ENCODE data around the gene PIK3R4. TPM values are rescaled to one million over a fixed set of nuclear protein-coding genes. Genes with fewer than 3 reads are reported as not detected.

The PIK3R4 gene
- total RNA-seq, 1 experiment from 2014 or later, result 47.3 TPM

- H3K4me1 Mint-ChIP-seq (ENCODE audit: low read depth, unreplicated experiment), result no peaks in the 10 kb centered on the region
- H3K36me3 Mint-ChIP-seq (ENCODE audit: insufficient read depth, unreplicated experiment), result no peaks in the 10 kb centered on the region
- H3K4me3 Mint-ChIP-seq (ENCODE audit: low read depth, unreplicated experiment), result no peak overlapping the region
- no peaks in the 10 kb centered on the region for H3K27me3 Mint-ChIP-seq (ENCODE audit: unreplicated experiment)
- no peaks in the 10 kb centered on the region for H3K9me3 Mint-ChIP-seq (ENCODE audit: low read depth, unreplicated experiment)
- intact Hi-C loops (cut with micrococcal nuclease; ENCODE audit: unreplicated experiment), result no loop called here
- BruUV-seq (replicated peaks), result no TSS peak
- TF ChIP-seq CTCF (IDR thresholded peaks at IDR 0.05; ENCODE audit: unreplicated experiment), result no peak
- CTCF ChIA-PET, result no interaction called here
- DNase-seq, result no peak
- H3K27ac Mint-ChIP-seq (ENCODE audit: unreplicated experiment), result no peak overlapping the region
Observed at GRCh38 chr3:130648293-130648692, 98.3 kb downstream of the PIK3R4 start.

GRCh38 chr3:130645261-130645660 lies 101.4 kb downstream of the PIK3R4 start:
- no peaks in the 10 kb centered on the region for H3K9me3 Mint-ChIP-seq (ENCODE audit: low read depth, unreplicated experiment)
- H3K4me1 Mint-ChIP-seq (ENCODE audit: low read depth, unreplicated experiment), result no peaks in the 10 kb centered on the region

DNA sequence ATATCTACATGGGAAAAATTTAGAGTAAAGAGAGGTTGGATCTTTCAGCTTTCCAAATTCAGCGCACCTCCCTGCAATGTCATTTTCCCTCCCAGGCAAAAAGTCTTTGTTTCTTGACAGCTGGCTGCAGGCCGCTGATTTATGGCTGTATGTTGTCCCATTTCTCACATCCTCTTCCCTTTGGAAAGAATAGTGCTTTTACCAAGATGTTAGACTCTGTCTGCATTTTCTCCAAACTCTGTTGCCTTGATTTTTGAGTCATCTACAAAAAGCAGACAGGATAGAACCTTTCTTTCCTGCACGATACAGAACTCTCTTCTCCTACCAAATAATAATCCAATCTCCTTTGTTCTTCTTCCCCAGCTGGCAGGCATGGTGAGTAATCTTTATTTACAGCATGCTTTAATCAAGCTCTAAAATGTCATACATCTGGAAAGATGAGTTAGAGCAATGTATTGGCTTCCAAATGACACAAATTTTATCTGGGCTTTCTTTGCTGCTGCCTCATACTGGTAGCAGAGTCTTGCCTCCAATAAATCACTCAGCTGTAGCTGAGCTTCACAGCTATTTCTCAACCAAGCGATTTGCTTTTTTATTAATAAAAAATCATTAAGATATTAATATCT lies 101.9 kb downstream of the PIK3R4 start:
- intact Hi-C loops (cut with micrococcal nuclease; ENCODE audit: unreplicated experiment), result no loop called here
- DNase-seq, result no peak

More at GRCh38 chr3:130645261-130645660, 101.4 kb downstream of the PIK3R4 start:
- CTCF ChIA-PET, result no interaction called here
- Mint-ChIP-seq H3K27ac (ENCODE audit: unreplicated experiment) (no peak overlapping the region), H3K27me3 (ENCODE audit: unreplicated experiment) (no peaks in the 10 kb centered on the region), H3K36me3 (ENCODE audit: insufficient read depth, unreplicated experiment) (no peaks in the 10 kb centered on the region), H3K4me3 (ENCODE audit: low read depth, unreplicated experiment) (no peak overlapping the region)
- intact Hi-C loops (cut with micrococcal nuclease; ENCODE audit: unreplicated experiment), result no loop called here
- TF ChIP-seq CTCF (IDR thresholded peaks at IDR 0.05; ENCODE audit: unreplicated experiment), result no peak
- no peak for DNase-seq
- BruUV-seq (replicated peaks), result no TSS peak

DNA sequence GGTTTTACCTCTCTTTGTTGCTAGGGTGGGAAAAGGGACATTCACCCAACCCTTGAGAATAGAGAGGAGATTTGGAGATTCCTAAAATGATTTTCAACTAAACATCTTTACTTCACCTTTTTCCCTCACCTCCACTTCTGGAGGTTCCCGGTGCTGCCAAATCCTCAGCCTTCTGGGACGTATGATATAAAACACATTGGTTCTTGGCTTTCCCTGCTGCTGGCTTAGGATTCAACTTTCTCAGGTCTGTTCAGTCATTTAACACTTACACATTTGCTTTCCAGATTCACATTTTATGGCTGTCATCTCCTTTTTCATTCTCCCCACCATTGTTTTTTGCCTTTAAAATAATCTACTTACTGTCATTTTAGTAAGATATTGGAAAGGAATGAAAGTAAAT lies 106.6 kb downstream of the PIK3R4 start:
- H3K4me1 Mint-ChIP-seq (ENCODE audit: low read depth, unreplicated experiment), result no peaks in the 10 kb centered on the region
- no TSS peak for BruUV-seq (replicated peaks)
- intact Hi-C loops (cut with micrococcal nuclease; ENCODE audit: unreplicated experiment), result no loop called here
- no peak for TF ChIP-seq CTCF (IDR thresholded peaks at IDR 0.05; ENCODE audit: unreplicated experiment)
- no peak for DNase-seq
- H3K4me3 Mint-ChIP-seq (ENCODE audit: low read depth, unreplicated experiment), result no peak overlapping the region
- H3K27me3 Mint-ChIP-seq (ENCODE audit: unreplicated experiment), result peaks cover 20% of the 10 kb centered on the region
- CTCF ChIA-PET, result interaction anchor here (0.7 kb wide), 1 partner anchor 476 kb away, joined by 3 read pairs; no protein-coding TSS in a partner anchor
- H3K9me3 Mint-ChIP-seq (ENCODE audit: low read depth, unreplicated experiment), result no peaks in the 10 kb centered on the region
- H3K36me3 Mint-ChIP-seq (ENCODE audit: insufficient read depth, unreplicated experiment), result no peaks in the 10 kb centered on the region
- no peak overlapping the region for H3K27ac Mint-ChIP-seq (ENCODE audit: unreplicated experiment)

More for the DNA sequence above, 101.9 kb downstream of the PIK3R4 start:
- Mint-ChIP-seq H3K9me3 (ENCODE audit: low read depth, unreplicated experiment) (no peaks in the 10 kb centered on the region), H3K4me3 (ENCODE audit: low read depth, unreplicated experiment) (no peak overlapping the region), H3K27me3 (ENCODE audit: unreplicated experiment) (no peaks in the 10 kb centered on the region), H3K36me3 (ENCODE audit: insufficient read depth, unreplicated experiment) (no peaks in the 10 kb centered on the region), H3K4me1 (ENCODE audit: low read depth, unreplicated experiment) (no peaks in the 10 kb centered on the region), H3K27ac (ENCODE audit: unreplicated experiment) (no peak overlapping the region)
- no TSS peak for BruUV-seq (replicated peaks)
- no peak for TF ChIP-seq CTCF (IDR thresholded peaks at IDR 0.05; ENCODE audit: unreplicated experiment)
- CTCF ChIA-PET, result no interaction called here
